KBM-7 (cell line): ENCODE data around the gene ARPC4.

Source experiments
- DNase-seq: peaks from one replicate; pipeline ENCODE4 v3.0.0-alpha.2; 2015
- in situ Hi-C: fragments of 300-500 bp; cut with MboI; formaldehyde crosslinking; loops from 2 replicates; pipeline ENCODE4 v1.14.3; 2020; ENCODE audit warnings: low sequenced_read_pairs, low pct_unique_long_range_greater_than_20kb, mixed read lengths

The ARPC4 gene

GRCh38 chr3:9810846-9811245 is 18.0 kb downstream of the ARPC4 start:
- in situ Hi-C loops: no loop called here
- DNase-seq: no peak

GRCh38 chr3:9812870-9813483 is 20.1 kb downstream of the ARPC4 start:
- no peak for DNase-seq
- in situ Hi-C loops: no loop called here

GRCh38 chr3:9815986-9816385 is 23.1 kb downstream of the ARPC4 start:
- no peak for DNase-seq
- in situ Hi-C loops: no loop called here

- DNase-seq: no peak
- in situ Hi-C loops: no loop called here
Observed at GRCh38 chr3:9817436-9817835, 24.6 kb downstream of the ARPC4 start.

GRCh38 chr3:9818666-9819335 is 25.9 kb downstream of the ARPC4 start:
- no peak for DNase-seq
- in situ Hi-C loops: no loop called here

GRCh38 chr3:9820543-9820942 is 27.7 kb downstream of the ARPC4 start:
- in situ Hi-C loops: no loop called here

GRCh38 chr3:9820946-9821345 is 28.1 kb downstream of the ARPC4 start:
- in situ Hi-C loops: no loop called here
- no peak for DNase-seq

More at GRCh38 chr3:9820543-9820942, 27.7 kb downstream of the ARPC4 start:
- DNase-seq: no peak

GRCh38 chr3:9825451-9826040 is 32.7 kb downstream of the ARPC4 start:
- in situ Hi-C loops: no loop called here
- no peak for DNase-seq

GRCh38 chr3:9826815-9827573 is 34.1 kb downstream of the ARPC4 start:
- in situ Hi-C loops: no loop called here

GRCh38 chr3:9828801-9829755 is 36.2 kb downstream of the ARPC4 start:
- in situ Hi-C loops: no loop called here
- no peak for DNase-seq

More at GRCh38 chr3:9826815-9827573, 34.1 kb downstream of the ARPC4 start:
- peak; percentile 79 for DNase-seq

GRCh38 chr3:9831253-9831652 is 38.4 kb downstream of the ARPC4 start:
- in situ Hi-C loops: no loop called here
- no peak for DNase-seq

- in situ Hi-C loops: no loop called here
- no peak for DNase-seq
Observed at GRCh38 chr3:9833078-9833477, 40.2 kb downstream of the ARPC4 start.

GRCh38 chr3:9834520-9835380 is 41.9 kb downstream of the ARPC4 start:
- in situ Hi-C loops: no loop called here

GRCh38 chr3:9837701-9838582 is 45.1 kb downstream of the ARPC4 start:
- in situ Hi-C loops: no loop called here
- DNase-seq: peak; percentile 84

More at GRCh38 chr3:9834520-9835380, 41.9 kb downstream of the ARPC4 start:
- DNase-seq: no peak

- in situ Hi-C loops: no loop called here
Observed at GRCh38 chr3:9838856-9839255, 46.0 kb downstream of the ARPC4 start.

GRCh38 chr3:9841015-9841414 is 48.1 kb downstream of the ARPC4 start:
- in situ Hi-C loops: no loop called here
- no peak for DNase-seq

More at GRCh38 chr3:9838856-9839255, 46.0 kb downstream of the ARPC4 start:
- DNase-seq: no peak
